Ectodermal cell (in vitro differentiated cells): ENCODE results near the gene LAMC2.

Experiments
- H3K27ac ChIP-seq: 2 replicates; pipeline ENCODE4 v1.7.0; 2013; ENCODE audit warnings: mild to moderate bottlenecking, low read depth, low read length; ENCODE audit not compliant: insufficient read depth, poor library complexity, severe bottlenecking
- H3K27me3 ChIP-seq: 2 replicates; pipeline ENCODE4 v1.7.0; 2013; ENCODE audit warnings: mild to moderate bottlenecking, low read length; ENCODE audit not compliant: insufficient read depth, control insufficient read depth, poor library complexity, severe bottlenecking
- H3K36me3 ChIP-seq: one replicate; pipeline ENCODE4 v1.7.0; 2013; ENCODE audit warnings: low read length; ENCODE audit not compliant: control insufficient read depth, insufficient read depth
- H3K4me1 ChIP-seq: one replicate; pipeline ENCODE4 v1.7.0; 2013; ENCODE audit warnings: low read length; ENCODE audit not compliant: control insufficient read depth, insufficient read depth
- H3K4me3 ChIP-seq: 2 replicates; pipeline ENCODE4 v1.7.0; 2013; ENCODE audit warnings: low read depth, low read length, control low read depth; ENCODE audit not compliant: insufficient read depth
- H3K9me3 ChIP-seq: 2 replicates; pipeline ENCODE4 v1.7.0; 2013; ENCODE audit warnings: mild to moderate bottlenecking, low read length, moderate library complexity; ENCODE audit not compliant: control insufficient read depth
- WGBS, 2 experiments: methylation state at CpG; one replicate each; pipeline ENCODE4 v1.1.7; 2013; ENCODE audit warnings: missing lambda C conversion rate in 2 of 2; 5-methylcytosine and 5-hydroxymethylcytosine counted together

Gene LAMC2

DNA sequence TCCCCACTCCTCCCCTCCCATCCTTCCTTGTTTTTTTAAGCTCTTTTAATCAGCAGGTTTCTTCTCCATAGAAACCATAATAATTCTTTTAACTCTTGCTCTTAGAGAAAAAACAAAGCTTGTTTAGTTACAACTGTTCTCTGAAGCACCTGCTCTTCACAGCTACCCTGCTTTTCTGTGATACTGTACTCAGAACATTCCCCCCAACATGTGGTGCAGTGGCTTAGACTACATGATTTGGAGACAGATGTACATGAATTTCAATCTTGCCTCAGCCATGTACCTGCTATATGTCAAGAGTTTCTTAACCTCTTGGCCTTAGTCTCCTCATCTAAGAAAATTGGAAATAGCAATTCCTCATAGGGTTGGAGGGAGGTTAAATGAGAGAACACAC is 33.5 kb downstream of the LAMC2 start:
- Histone ChIP-seq H3K27me3 (no peaks in the 10 kb centered on the region), H3K9me3 (no peaks in the 10 kb centered on the region), H3K4me3 (no peak overlapping the region), H3K4me1 (peaks cover 13% of the 10 kb centered on the region), H3K27ac (no peak overlapping the region), H3K36me3 (no peaks in the 10 kb centered on the region)

DNA sequence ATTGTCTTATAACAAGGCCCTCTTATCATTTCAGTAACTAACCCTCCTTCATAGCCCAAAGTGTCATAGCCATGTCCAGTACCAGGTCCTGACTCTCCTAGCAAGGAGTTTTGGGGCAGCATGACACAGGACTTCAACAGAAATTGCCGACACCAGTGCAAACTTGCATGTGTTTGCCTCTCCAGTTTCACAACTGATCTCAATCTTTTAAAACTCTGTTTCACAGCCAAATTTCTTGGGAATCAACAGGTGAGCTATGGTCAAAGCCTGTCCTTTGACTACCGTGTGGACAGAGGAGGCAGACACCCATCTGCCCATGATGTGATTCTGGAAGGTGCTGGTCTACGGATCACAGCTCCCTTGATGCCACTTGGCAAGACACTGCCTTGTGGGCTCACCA is 36.8 kb downstream of the LAMC2 start:
- H3K9me3 ChIP-seq: no peaks in the 10 kb centered on the region
- H3K36me3 ChIP-seq: no peaks in the 10 kb centered on the region
- H3K4me1 ChIP-seq: peaks cover 13% of the 10 kb centered on the region
- 92 to 96% methylated on average over 3 of the region's 3 CpGs for WGBS, 2 experiments
- no peak overlapping the region for H3K27ac ChIP-seq
- no peaks in the 10 kb centered on the region for H3K27me3 ChIP-seq
- H3K4me3 ChIP-seq: no peak overlapping the region

DNA sequence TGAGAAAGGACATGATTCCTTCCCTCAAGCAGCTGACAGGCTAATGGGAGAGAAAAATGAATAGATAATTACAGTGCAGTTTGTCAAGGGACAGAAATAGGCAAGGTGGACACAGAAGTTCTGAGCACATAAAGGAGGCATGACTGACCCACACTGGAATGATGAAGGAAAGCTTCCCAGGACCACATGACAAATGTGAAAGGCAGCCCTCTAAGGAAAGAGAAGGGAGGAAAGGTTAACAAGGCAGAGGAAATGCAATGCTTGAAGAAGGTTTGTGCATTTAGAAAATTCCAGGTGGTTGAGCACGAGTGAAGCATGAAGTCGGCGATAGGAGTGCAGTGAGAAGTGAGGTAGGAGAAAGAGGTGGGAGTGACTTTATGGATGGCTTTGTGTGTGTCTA is 37.4 kb downstream of the LAMC2 start:
- no peaks in the 10 kb centered on the region for H3K9me3 ChIP-seq
- peaks cover 13% of the 10 kb centered on the region for H3K4me1 ChIP-seq
- H3K36me3 ChIP-seq: no peaks in the 10 kb centered on the region
- no peak overlapping the region for H3K27ac ChIP-seq
- no peak overlapping the region for H3K4me3 ChIP-seq
- no peaks in the 10 kb centered on the region for H3K27me3 ChIP-seq
- 76 to 81% methylated on average over 3 of the region's 3 CpGs for WGBS, 2 experiments

DNA sequence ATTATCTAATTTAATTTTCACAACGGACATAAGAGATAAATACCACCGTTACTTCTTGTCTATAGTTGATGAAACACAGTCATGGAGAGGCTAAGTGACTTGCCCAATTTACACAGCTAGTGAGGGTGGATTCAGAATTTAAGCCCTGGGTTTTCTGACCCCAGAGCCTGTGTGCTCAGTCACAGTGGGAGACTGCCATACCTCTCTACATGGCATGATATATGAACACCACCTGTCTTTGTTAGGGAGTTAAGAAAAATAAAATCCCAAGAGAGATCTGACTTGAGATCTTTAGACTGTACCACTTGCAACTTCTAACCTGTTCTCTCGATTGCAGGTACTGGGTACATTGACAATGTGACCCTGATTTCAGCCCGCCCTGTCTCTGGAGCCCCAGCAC is 40.3 kb downstream of the LAMC2 start:
- 94 to 99% methylated on average over 4 of the region's 4 CpGs for WGBS, 2 experiments
- Histone ChIP-seq H3K9me3 (no peaks in the 10 kb centered on the region), H3K4me1 (no peaks in the 10 kb centered on the region), H3K4me3 (no peak overlapping the region), H3K27me3 (no peaks in the 10 kb centered on the region), H3K36me3 (no peaks in the 10 kb centered on the region), H3K27ac (no peak overlapping the region)

DNA sequence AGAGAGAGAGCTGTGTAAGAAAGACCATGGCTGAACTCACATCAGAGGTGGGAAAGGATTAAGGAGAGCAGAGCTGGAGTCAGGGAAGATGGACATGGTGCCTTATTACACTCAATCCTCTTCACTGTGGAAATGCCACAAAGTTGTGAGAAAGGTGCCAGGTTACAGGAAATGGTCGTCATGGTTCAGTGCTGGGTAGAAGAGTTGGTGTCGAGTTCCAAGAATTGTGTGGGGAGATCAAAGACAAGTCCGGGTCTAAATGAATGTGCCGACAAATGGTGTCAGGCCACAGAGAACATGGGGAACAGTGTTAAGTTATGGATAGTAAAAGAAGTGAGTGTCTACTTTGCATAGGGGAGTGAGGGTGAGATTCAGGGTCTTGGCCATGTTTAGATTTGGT is 40.9 kb downstream of the LAMC2 start:
- no peaks in the 10 kb centered on the region for H3K4me1 ChIP-seq
- no peaks in the 10 kb centered on the region for H3K9me3 ChIP-seq
- H3K36me3 ChIP-seq: no peaks in the 10 kb centered on the region
- WGBS, 2 experiments: 77 to 81% methylated on average over 4 of the region's 4 CpGs
- no peak overlapping the region for H3K4me3 ChIP-seq
- H3K27me3 ChIP-seq: no peaks in the 10 kb centered on the region
- H3K27ac ChIP-seq: no peak overlapping the region

DNA sequence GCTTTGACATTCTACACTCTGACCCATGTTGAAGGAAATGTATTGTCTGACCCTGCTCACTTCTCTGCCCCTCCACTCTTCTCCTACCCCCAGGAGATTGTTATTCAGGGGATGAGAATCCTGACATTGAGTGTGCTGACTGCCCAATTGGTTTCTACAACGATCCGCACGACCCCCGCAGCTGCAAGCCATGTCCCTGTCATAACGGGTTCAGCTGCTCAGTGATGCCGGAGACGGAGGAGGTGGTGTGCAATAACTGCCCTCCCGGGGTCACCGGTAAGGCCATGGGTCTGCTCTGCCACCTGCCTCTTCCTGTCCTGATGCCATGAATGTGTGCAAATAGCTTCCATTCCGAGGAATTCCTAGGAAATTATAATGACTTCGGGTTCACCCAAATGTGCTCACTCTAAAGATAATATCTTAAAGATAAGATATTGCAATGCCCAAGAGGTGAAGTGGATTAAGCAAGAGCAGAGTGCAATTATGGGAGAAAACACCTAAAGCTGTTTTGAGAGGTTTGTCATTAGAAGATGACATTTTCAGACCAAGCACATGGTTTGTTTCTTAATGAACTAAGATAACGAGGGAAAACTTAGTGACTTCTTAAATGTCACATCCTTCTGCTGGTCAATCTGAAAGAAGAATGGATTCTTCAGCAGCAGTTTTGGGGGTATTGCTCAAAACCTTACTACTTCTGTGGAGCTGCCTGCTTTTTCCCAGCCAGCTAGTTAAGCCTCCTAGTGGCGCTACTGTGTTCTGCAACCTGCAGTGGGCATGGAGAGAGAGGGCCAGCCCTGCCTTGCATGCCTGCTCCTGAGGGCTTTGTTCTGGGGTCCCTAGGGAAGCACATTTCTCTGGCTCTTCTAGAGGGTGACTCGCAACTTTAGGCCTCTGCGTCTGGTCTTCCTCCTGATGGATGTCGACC is 41.6 kb downstream of the LAMC2 start:
- Histone ChIP-seq H3K36me3 (no peaks in the 10 kb centered on the region), H3K27ac (no peak overlapping the region), H3K9me3 (no peaks in the 10 kb centered on the region), H3K27me3 (no peaks in the 10 kb centered on the region), H3K4me1 (no peaks in the 10 kb centered on the region), H3K4me3 (no peak overlapping the region)
- WGBS, 2 experiments: 83 to 85% methylated on average over 15 to 16 of the region's 16 CpGs

DNA sequence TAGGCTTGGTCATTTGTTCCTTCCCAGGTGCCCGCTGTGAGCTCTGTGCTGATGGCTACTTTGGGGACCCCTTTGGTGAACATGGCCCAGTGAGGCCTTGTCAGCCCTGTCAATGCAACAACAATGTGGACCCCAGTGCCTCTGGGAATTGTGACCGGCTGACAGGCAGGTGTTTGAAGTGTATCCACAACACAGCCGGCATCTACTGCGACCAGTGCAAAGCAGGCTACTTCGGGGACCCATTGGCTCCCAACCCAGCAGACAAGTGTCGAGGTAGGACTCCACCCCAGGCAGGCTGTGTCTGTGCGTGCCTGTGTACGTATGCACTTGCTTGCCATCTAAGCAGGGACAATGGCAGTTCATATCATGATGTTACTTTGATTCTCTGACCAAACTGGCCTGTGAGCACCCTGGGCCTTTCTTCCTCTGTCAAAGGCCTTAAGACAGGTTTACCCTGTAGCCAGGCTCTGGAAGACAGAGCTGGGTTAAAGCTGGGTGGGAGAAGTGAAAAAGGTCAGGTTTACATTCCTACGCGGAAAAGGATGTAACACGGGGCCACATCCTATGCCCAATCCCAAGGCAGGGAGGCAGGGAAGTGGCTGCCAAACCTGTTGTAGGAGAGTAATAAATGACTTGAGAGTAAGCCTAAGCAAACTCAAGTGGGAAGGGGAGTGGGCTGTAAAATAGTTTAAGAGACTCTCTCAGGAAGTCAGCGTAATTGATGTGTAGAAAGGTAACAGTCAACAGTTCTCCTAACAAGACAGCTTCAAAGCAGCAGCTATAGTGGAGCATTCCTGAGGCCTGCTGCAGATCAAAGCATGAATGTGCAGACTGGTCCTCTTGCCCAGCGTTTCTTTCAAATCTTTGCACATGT is 42.5 kb downstream of the LAMC2 start:
- 94 to 95% methylated on average over 13 of the region's 13 CpGs for WGBS, 2 experiments
- Histone ChIP-seq H3K36me3 (no peaks in the 10 kb centered on the region), H3K27ac (no peak overlapping the region), H3K27me3 (no peaks in the 10 kb centered on the region), H3K9me3 (no peaks in the 10 kb centered on the region), H3K4me3 (no peak overlapping the region), H3K4me1 (no peaks in the 10 kb centered on the region)

DNA sequence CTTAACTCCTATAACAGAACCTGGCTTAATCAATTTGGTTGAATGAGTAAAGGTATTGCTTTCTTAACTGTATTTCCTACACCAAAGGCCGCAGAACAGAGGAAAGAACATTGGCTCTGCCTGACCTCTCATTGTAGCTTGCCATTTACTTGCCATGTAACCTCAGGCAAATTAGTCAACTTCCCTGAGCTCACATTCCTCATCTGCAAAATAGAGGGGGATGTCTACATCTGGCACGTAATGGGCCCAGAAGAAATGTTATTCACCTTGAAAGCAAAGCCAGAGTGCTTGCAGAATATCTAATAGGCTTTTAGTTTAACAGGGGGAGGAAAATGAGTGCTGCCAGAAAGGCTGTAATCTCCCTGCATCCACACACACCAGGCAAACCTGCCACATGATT is 44.3 kb downstream of the LAMC2 start:
- Histone ChIP-seq H3K27ac (no peak overlapping the region), H3K9me3 (no peaks in the 10 kb centered on the region), H3K4me3 (no peak overlapping the region), H3K27me3 (no peaks in the 10 kb centered on the region), H3K4me1 (peaks cover 14% of the 10 kb centered on the region), H3K36me3 (no peaks in the 10 kb centered on the region)
- WGBS, 2 experiments: 75 to 80% methylated on average over 2 of the region's 2 CpGs

DNA sequence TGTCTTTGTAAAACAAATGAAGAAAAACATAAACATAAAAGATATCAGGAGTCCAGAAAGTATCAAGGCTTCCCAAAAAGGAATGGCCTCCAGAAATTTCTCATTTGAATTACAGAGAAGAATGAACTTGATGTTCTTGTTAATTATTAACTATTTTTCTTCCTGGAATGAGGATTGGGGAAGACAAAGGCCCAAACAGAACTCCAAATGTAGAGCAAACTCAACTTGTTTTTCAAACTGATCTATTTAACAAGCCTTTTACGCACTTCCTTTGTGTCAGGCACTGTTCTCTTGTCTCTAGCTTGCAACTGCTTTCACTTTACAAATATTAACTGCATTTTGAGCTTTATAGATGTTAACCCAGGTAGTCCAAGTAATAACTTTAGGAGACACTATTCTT is 45.5 kb downstream of the LAMC2 start:
- peaks cover 24% of the 10 kb centered on the region for H3K4me1 ChIP-seq
- no peaks in the 10 kb centered on the region for H3K9me3 ChIP-seq
- H3K27ac ChIP-seq: no peak overlapping the region
- H3K27me3 ChIP-seq: no peaks in the 10 kb centered on the region
- H3K4me3 ChIP-seq: no peak overlapping the region
- WGBS, 2 experiments: 88 to 94% methylated on average over 1 of the region's 1 CpG
- no peaks in the 10 kb centered on the region for H3K36me3 ChIP-seq

DNA sequence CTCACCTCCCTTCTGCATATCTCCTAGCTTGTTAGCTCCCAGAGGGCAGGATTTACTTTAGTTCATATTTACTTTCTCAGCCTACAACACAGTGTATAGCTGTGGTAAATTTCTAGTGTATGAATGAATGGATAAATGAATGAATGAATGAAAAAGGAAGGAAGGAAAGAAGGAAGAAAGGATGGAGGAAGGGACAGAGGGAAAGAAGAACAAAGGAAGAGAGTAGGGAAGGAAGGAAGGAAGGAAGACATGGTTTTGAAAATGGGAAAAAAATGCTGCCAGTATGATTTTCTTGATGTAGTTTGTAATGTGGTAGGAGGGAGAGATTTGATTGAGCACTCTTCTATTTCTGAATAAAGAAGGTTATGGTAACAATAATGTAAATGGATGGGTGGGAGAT is 47.0 kb downstream of the LAMC2 start:
- H3K27ac ChIP-seq: no peak overlapping the region
- H3K4me1 ChIP-seq: peaks cover 26% of the 10 kb centered on the region
- no peaks in the 10 kb centered on the region for H3K9me3 ChIP-seq
- no peaks in the 10 kb centered on the region for H3K36me3 ChIP-seq
- no peak overlapping the region for H3K4me3 ChIP-seq
- H3K27me3 ChIP-seq: no peaks in the 10 kb centered on the region
